Activated CD8-positive, alpha-beta T cell treated with anti-CD3 and anti-CD28 coated beads for 36 hours (primary cell): ENCODE results near the gene MTA1. TPM values are rescaled to one million over a fixed set of nuclear protein-coding genes. Genes with fewer than 3 reads are reported as not detected.

Source experiments
- ATAC-seq: fragments of 200-7000 bp; cut with Tn5 transposase; one replicate; pipeline ENCODE4 v1.10.0; 2021; ENCODE audit warnings: mild to moderate bottlenecking, moderate library complexity
- CTCF ChIA-PET: fragments of 350-600 bp; sonication (Branson Sonifier 250); formaldehyde crosslinking; loops from one replicate; lab custom pipeline; 2021; ENCODE audit warnings: antibody characterized with exemption; lab: Charles Lee
- POLR2A ChIA-PET: fragments of 350-600 bp; sonication (Branson Sonifier 250); formaldehyde crosslinking; loops from one replicate; lab custom pipeline; 2021; ENCODE audit warnings: antibody characterized with exemption; lab: Charles Lee
- DNase-seq: peaks from one replicate; pipeline ENCODE4 v3.0.0-alpha.2; 2020
- H3K27ac Mint-ChIP-seq: one replicate; pipeline ENCODE4 v1.8.0; 2021; ENCODE audit warnings: mild to moderate bottlenecking, mixed read lengths
- H3K27me3 Mint-ChIP-seq: one replicate; pipeline ENCODE4 v1.8.0; 2021; ENCODE audit warnings: mixed read lengths
- H3K36me3 Mint-ChIP-seq: one replicate; pipeline ENCODE4 v1.8.0; 2021; ENCODE audit warnings: low read depth, mixed read lengths
- H3K4me1 Mint-ChIP-seq: one replicate; pipeline ENCODE4 v1.8.0; 2021; ENCODE audit warnings: low read depth, mixed read lengths
- H3K4me3 Mint-ChIP-seq: one replicate; pipeline ENCODE4 v1.8.0; 2021; ENCODE audit warnings: mild to moderate bottlenecking, moderate library complexity, mixed read lengths
- H3K9me3 Mint-ChIP-seq: one replicate; pipeline ENCODE4 v1.8.0; 2021; ENCODE audit warnings: mixed read lengths
- CTCF ChIP-seq: fragments of 200-600 bp; IDR thresholded peaks from one replicate; pipeline ENCODE4 v1.8.0; 2022; ENCODE audit warnings: antibody characterized with exemption, mild to moderate bottlenecking
- intact Hi-C: fragments of 100-400 bp; cut with micrococcal nuclease; formaldehyde crosslinking; loops from one replicate; pipeline ENCODE4 v1.10.0; 2022
- total RNA-seq, 2 experiments: library from RNA; stranded (reverse); gene quantifications; one replicate each; pipeline ENCODE4 v1.2.3, GENCODE V29; 2021

The MTA1 gene
- total RNA-seq, 2 experiments from 2014 or later: 133 to 140 TPM

DNA sequence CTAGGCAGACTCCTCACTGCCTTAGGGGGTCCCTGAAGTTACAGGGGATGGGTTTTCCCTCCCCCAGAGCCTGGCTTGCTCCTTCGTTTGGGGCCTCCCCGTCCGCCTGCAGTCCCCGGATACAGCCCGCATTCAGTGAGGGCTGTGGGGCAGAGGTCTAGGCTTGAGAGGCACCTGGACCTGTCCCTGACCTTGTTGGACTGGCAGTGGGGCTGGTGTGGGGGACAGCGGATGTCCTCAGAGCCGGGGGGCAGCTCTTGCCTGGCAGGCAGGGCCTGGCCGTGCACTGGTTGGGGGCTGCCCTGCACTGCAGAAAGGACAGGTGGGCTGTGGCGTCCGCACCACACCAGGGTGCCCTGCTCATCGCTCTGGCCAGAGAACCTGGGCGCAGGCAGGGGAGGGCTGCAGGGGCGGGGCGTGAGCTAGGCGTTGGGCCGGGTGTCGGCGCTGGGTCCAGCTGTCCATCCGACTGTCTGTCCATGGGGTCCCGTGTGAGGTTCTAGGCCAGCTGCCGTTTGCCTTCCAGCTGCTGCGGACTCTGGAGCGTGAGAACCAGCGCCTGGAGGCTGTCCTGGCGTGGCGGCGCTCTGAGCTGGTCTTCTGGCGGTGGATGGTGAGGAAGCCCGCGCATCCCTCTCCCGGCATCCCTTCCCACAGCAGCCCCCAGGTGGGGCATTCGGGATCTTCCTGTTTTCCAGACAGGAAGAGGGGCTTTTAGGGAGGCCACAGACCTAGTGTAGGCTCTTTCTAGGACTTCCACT lies 77.4 kb downstream of the MTA1 start:
- ChIA-PET POLR2A (interaction anchor here (0.7 to 1.7 kb wide), 4 partner anchors 10 to 14 kb away, joined by 3 to 5 read pairs (median 3); no protein-coding TSS in a partner anchor), CTCF (no interaction called here)
- DNase-seq (no peak), ATAC-seq (no peak)
- TF ChIP-seq CTCF: no peak
- no peaks in the 10 kb centered on the region for H3K36me3 Mint-ChIP-seq
- H3K9me3 Mint-ChIP-seq: no peaks in the 10 kb centered on the region
- peaks cover under 1% of the 10 kb centered on the region for H3K4me1 Mint-ChIP-seq
- intact Hi-C loops: no loop called here
- no peak overlapping the region for H3K27ac Mint-ChIP-seq
- H3K27me3 Mint-ChIP-seq: no peaks in the 10 kb centered on the region
- no peak overlapping the region for H3K4me3 Mint-ChIP-seq

DNA sequence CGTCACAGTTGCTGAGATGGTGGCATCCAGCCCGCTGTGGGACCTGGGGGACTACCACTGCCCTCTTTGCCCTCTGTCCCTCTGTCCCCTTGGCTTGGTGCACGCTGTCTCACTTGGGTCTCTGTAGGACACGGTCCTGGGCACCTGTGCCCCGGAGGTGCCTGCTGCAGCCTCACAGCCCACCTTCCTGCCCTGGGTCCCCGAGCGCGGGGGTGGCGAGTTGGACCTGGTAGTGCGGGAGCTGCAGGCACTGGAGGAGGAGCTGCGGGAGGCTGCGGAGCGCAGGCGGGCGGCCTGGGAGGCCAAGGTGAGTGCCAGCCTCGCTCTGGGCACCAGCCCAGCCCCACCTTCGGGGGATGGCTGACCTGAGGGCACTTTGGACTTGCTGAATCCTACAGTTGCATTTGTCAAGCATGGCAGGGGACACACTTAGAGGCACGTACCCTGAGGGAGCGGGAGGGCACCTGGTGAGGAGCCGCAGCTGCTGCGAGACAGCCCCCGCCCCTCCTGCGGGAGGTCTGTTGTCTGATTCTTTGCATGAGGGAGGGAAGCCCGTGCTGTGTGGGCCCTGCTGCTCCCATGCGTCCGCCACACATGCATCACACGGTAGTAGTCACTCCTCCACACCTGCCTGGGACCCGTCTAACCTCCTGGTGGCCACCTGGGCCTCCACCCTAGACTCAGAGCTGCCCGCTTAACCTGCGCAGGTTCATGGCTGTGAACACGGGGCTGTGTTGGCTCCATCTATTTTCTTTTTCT lies 78.2 kb downstream of the MTA1 start:
- Mint-ChIP-seq H3K36me3 (no peaks in the 10 kb centered on the region), H3K9me3 (no peaks in the 10 kb centered on the region), H3K4me3 (no peak overlapping the region), H3K4me1 (no peaks in the 10 kb centered on the region), H3K27me3 (peaks cover under 1% of the 10 kb centered on the region), H3K27ac (no peak overlapping the region)
- POLR2A ChIA-PET: interaction anchor here (0.6 to 1.7 kb wide), 3 partner anchors 9 to 726 kb away, joined by 3 to 5 read pairs (median 3); no protein-coding TSS in a partner anchor
- ATAC-seq (no peak), DNase-seq (no peak)
- no peak for TF ChIP-seq CTCF
- CTCF ChIA-PET: interaction anchor here (1.1 kb wide), 1 partner anchor 8 kb away, joined by 3 read pairs; no protein-coding TSS in a partner anchor
- intact Hi-C loops: no loop called here

DNA sequence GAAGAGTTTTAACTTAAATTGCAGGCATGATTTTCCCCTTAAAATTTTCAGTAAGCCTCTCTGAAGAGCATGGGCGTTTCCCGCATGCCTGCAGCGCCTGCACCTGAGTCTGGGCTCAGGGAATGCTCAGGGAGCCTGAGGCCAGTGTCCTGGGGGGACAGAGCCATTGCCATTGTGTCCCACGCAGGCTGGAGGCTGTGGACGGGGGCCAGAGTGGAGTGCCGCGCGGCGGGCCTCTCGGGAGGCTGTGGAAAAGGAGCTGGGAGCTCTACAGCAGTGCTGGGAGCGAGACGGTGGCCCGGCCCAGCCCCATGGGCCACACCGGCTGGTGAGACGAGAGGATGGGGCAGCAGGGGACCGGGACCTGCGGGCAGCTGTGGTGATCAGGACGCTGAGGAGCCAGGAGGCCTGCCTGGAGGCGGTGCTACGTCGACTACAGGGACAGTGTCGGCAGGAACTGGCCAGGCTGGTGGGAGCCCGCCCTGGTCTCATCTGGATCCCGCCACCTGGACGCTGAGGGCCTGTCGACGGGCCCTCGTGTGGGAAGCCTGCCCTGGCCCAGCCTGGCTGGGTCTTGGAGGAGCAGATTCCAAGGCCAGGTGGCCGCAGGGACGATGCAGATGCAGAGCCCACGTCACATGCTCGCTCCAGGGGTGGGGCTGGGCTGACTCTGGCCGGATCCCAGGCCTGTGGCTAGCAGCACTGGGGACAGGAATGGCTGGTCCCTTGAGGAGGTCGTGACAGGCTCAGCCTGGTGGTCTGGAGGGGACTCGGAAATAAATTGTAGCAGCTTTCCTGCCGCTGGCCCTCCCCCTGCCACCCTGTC lies 79.0 kb downstream of the MTA1 start:
- no peaks in the 10 kb centered on the region for H3K4me1 Mint-ChIP-seq
- intact Hi-C loops: no loop called here
- no peak for TF ChIP-seq CTCF
- no peaks in the 10 kb centered on the region for H3K9me3 Mint-ChIP-seq
- DNase-seq (no peak), ATAC-seq (no peak)
- H3K27me3 Mint-ChIP-seq: peaks cover 1% of the 10 kb centered on the region
- H3K36me3 Mint-ChIP-seq: no peaks in the 10 kb centered on the region
- H3K4me3 Mint-ChIP-seq: no peak overlapping the region
- no peak overlapping the region for H3K27ac Mint-ChIP-seq
- POLR2A ChIA-PET: interaction anchor here (1.7 kb wide), 1 partner anchor 9 kb away, joined by 5 read pairs; no protein-coding TSS in a partner anchor
- CTCF ChIA-PET: interaction anchor here (1.1 kb wide), 1 partner anchor 9 kb away, joined by 3 read pairs; no protein-coding TSS in a partner anchor

DNA sequence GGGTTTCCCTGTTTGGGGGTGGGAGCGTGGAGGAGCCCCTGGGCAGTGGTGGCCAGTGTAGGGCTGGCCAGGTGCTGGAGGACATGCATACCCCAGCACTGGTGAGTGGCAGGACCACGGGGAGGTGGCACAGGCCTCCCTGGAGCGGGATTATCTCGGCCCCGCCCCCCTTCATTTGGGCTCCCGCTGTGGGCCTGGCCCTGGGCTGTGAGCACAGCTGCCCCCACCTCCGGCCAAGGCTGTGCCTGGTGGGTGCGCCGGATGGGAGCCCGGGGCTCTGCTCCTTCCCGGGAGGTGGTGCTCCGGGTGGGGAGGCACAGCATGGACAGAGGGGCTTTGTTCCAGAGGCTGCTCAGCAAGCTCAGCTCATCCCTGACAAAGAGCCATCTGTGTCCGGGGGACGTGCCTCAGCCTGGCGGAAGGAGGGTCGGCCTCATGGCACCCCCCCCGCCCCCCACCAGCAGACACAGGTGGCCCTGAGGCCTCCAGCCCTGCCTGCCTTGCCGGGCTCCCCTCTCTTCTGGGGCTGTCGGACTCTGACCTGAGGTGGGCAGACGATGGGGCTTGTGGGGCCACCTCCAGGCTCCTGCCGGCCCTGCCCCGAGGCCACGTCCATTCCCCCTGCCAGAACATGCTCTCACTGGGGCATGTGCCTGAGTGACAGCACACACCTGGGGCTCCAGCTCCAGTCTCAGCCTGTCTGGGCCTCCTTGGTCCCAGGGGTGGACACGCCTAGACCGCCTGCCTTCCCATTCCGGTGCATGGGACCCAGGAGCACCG lies 79.8 kb downstream of the MTA1 start:
- ATAC-seq: no peak
- CTCF ChIA-PET: no interaction called here
- Mint-ChIP-seq H3K9me3 (no peaks in the 10 kb centered on the region), H3K4me3 (no peak overlapping the region), H3K36me3 (no peaks in the 10 kb centered on the region), H3K27me3 (peaks cover 1% of the 10 kb centered on the region), H3K27ac (no peak overlapping the region), H3K4me1 (no peaks in the 10 kb centered on the region)
- no peak for TF ChIP-seq CTCF
- intact Hi-C loops: no loop called here
- POLR2A ChIA-PET: no interaction called here
- DNase-seq: no peak
